Esophagus squamous epithelium (tissue), 4 donors: ENCODE results near the gene TPSAB1.

ENCODE experiments used
- POLR2A ChIP-seq, 4 donors: fragments of 450-650 bp; IDR thresholded peaks; one replicate each; pipeline ENCODE4 v1.6.1; 2017; ENCODE audit warnings: antibody characterized with exemption in 4 of 4, mild to moderate bottlenecking in 4 of 4, moderate library complexity in 3 of 4
- TF ChIP-seq, protein P1 (sequence below), 6 experiments: fragments of 450-650 bp in 4 of 6; fragments of 200-600 bp in 2 of 6; sonication (generic) in 2 of 6; IDR thresholded peaks; one replicate each; pipeline ENCODE4 v1.5.1; 2016 to 2019; ENCODE audit warnings: antibody characterized with exemption in 6 of 6, mild to moderate bottlenecking in 4 of 6, moderate library complexity in 4 of 6

DNA sequence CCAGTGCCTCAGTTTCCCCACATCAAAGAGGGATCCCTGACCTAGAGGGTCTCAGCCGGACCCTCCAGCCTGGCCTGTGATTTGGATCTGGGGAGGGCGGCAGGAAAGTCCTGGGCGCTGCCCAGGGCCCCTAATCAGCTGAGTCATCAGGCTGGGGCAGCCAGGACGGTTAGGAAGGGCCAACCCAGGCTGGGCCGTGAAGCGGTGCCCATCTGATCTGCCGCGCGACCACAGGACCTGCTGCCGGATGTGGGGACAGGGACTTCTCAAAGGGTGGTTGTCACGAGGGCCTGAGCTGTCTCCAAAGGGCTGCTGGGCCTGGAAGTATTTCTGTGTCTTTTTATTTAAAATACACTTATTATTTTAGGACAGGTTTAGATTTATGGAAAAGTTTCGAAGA is 4.4 kb downstream of the TPSAB1 start:
- no peak for TF ChIP-seq POLR2A (IDR thresholded peaks at IDR 0.05)
- TF ChIP-seq, protein P1, sequence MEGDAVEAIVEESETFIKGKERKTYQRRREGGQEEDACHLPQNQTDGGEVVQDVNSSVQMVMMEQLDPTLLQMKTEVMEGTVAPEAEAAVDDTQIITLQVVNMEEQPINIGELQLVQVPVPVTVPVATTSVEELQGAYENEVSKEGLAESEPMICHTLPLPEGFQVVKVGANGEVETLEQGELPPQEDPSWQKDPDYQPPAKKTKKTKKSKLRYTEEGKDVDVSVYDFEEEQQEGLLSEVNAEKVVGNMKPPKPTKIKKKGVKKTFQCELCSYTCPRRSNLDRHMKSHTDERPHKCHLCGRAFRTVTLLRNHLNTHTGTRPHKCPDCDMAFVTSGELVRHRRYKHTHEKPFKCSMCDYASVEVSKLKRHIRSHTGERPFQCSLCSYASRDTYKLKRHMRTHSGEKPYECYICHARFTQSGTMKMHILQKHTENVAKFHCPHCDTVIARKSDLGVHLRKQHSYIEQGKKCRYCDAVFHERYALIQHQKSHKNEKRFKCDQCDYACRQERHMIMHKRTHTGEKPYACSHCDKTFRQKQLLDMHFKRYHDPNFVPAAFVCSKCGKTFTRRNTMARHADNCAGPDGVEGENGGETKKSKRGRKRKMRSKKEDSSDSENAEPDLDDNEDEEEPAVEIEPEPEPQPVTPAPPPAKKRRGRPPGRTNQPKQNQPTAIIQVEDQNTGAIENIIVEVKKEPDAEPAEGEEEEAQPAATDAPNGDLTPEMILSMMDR (IDR thresholded peaks at IDR 0.05): no peak
